H9 (cell line): ENCODE results near the gene TJP3. TPM values are rescaled to one million over a fixed set of nuclear protein-coding genes. Genes with fewer than 3 reads are reported as not detected.

Experiments
- DNase-seq: peaks from one replicate; pipeline ENCODE4 v3.0.0-alpha.2; 2017
- H2AFZ ChIP-seq: one replicate; pipeline ENCODE4 v1.6.1; 2013; ENCODE audit warnings: mild to moderate bottlenecking, low read length, control low read depth, moderate library complexity
- H2AK5ac ChIP-seq: 2 replicates; pipeline ENCODE4 v1.6.1; 2013; ENCODE audit warnings: low read length, control low read depth, mixed read lengths; ENCODE audit not compliant: insufficient read length
- H2BK120ac ChIP-seq: one replicate; pipeline ENCODE4 v1.6.1; 2013; ENCODE audit warnings: low read depth, mild to moderate bottlenecking, low read length, control low read depth, inconsistent platforms; ENCODE audit not compliant: poor library complexity, severe bottlenecking
- H2BK12ac ChIP-seq: 2 replicates; pipeline ENCODE4 v1.6.1; 2013; ENCODE audit warnings: low read length, control low read depth, mixed read lengths, low read depth; ENCODE audit not compliant: insufficient read length
- H2BK15ac ChIP-seq: 2 replicates; pipeline ENCODE4 v1.6.1; 2013; ENCODE audit warnings: low read depth, low read length, control low read depth
- H2BK20ac ChIP-seq: one replicate; pipeline ENCODE4 v1.6.1; 2013; ENCODE audit warnings: low read depth, mild to moderate bottlenecking, low read length, control low read depth, inconsistent platforms; ENCODE audit not compliant: poor library complexity, severe bottlenecking
- H2BK5ac ChIP-seq: 2 replicates; pipeline ENCODE4 v1.6.1; 2013; ENCODE audit warnings: low read length, control low read depth, mixed read lengths; ENCODE audit not compliant: insufficient read length
- H3K14ac ChIP-seq: 2 replicates; pipeline ENCODE4 v1.6.1; 2013; ENCODE audit warnings: low read length, control low read depth; ENCODE audit not compliant: insufficient read depth
- H3K18ac ChIP-seq: 2 replicates; pipeline ENCODE4 v1.6.1; 2013; ENCODE audit warnings: low read depth, mild to moderate bottlenecking, mixed read lengths, low read length, control low read depth; ENCODE audit not compliant: insufficient read length
- H3K23ac ChIP-seq: 2 replicates; pipeline ENCODE4 v1.6.1; 2013; ENCODE audit warnings: low read length, control low read depth, mixed read lengths, low read depth; ENCODE audit not compliant: insufficient read length
- H3K23me2 ChIP-seq: 2 replicates; pipeline ENCODE4 v1.6.1; 2013; ENCODE audit warnings: low read depth, mild to moderate bottlenecking, mixed read lengths, low read length, control low read depth; ENCODE audit not compliant: insufficient read length, poor library complexity, severe bottlenecking
- H3K27ac ChIP-seq: 2 replicates; pipeline ENCODE4 v1.5.1; 2013; ENCODE audit warnings: low read length, control low read depth, mixed read lengths, low read depth; ENCODE audit not compliant: insufficient read length
- H3K27me3 ChIP-seq: 2 replicates; pipeline ENCODE4 v1.6.1; 2013; ENCODE audit warnings: low read length, control low read depth, inconsistent platforms; ENCODE audit not compliant: insufficient read depth
- H3K4ac ChIP-seq: 2 replicates; pipeline ENCODE4 v1.6.1; 2013; ENCODE audit warnings: low read depth, mild to moderate bottlenecking, control low read depth, inconsistent platforms, low read length, moderate library complexity
- H3K4me1 ChIP-seq: 2 replicates; pipeline ENCODE4 v1.6.1; 2013; ENCODE audit warnings: low read length, control low read depth, inconsistent platforms; ENCODE audit not compliant: insufficient read depth
- H3K4me2 ChIP-seq: 2 replicates; pipeline ENCODE4 v1.6.1; 2013; ENCODE audit warnings: low read length, control low read depth, mixed read lengths; ENCODE audit not compliant: insufficient read length, insufficient read depth
- H3K56ac ChIP-seq: 2 replicates; pipeline ENCODE4 v1.6.1; 2013; ENCODE audit warnings: low read depth, mild to moderate bottlenecking, mixed read lengths, low read length, control low read depth; ENCODE audit not compliant: insufficient read length
- H3K79me1 ChIP-seq: 2 replicates; pipeline ENCODE4 v1.6.1; 2013; ENCODE audit warnings: low read depth, mild to moderate bottlenecking, moderate library complexity, low read length, control low read depth, inconsistent platforms; ENCODE audit not compliant: insufficient read depth, poor library complexity, severe bottlenecking
- H3K79me2 ChIP-seq: 2 replicates; pipeline ENCODE4 v1.6.1; 2013; ENCODE audit warnings: low read length, control low read depth, inconsistent platforms; ENCODE audit not compliant: insufficient read depth
- H3K9ac ChIP-seq: 2 replicates; pipeline ENCODE4 v1.6.1; 2013; ENCODE audit warnings: low read length, control low read depth, mixed read lengths; ENCODE audit not compliant: insufficient read length; ENCODE audit errors: extremely low read depth
- H3K9me3 ChIP-seq: one replicate; pipeline ENCODE4 v1.6.1; 2013; ENCODE audit warnings: low read depth, low read length, inconsistent platforms; ENCODE audit not compliant: control insufficient read depth
- H3T11ph ChIP-seq: one replicate; pipeline ENCODE4 v1.6.1; 2013; ENCODE audit warnings: mild to moderate bottlenecking, low read length, control low read depth, inconsistent platforms
- H4K20me1 ChIP-seq: one replicate; pipeline ENCODE4 v1.6.1; 2013; ENCODE audit not compliant: control insufficient read depth, insufficient read length, insufficient read depth
- H4K5ac ChIP-seq: 2 replicates; pipeline ENCODE4 v1.6.1; 2013; ENCODE audit warnings: low read depth, mild to moderate bottlenecking, mixed read lengths, low read length, control low read depth; ENCODE audit not compliant: insufficient read length
- H4K8ac ChIP-seq: replicated peaks from 2 replicates; pipeline ENCODE4 v1.6.1; 2013; ENCODE audit warnings: low read length, control low read depth, mixed read lengths, low read depth; ENCODE audit not compliant: insufficient read length
- H4K91ac ChIP-seq: 2 replicates; pipeline ENCODE4 v1.6.1; 2013; ENCODE audit warnings: low read depth, mild to moderate bottlenecking, moderate library complexity, mixed read lengths, low read length, control low read depth; ENCODE audit not compliant: insufficient read length
- H3K27ac Mint-ChIP-seq, 3 experiments: 2 replicates in 2 of 3; 3 replicates in 1 of 3; pipeline ENCODE4 v1.8.0; 2020 to 2021; ENCODE audit warnings: mixed read lengths in 3 of 3, mild to moderate bottlenecking in 1 of 3, moderate library complexity in 1 of 3
- H3K27me3 Mint-ChIP-seq: 2 replicates; pipeline ENCODE4 v1.8.0; 2021; ENCODE audit warnings: low read depth, mild to moderate bottlenecking, moderate library complexity, mixed read lengths
- H3K36me3 Mint-ChIP-seq, 3 experiments: 2 replicates in 2 of 3; 3 replicates in 1 of 3; pipeline ENCODE4 v1.8.0; 2020 to 2021; ENCODE audit warnings: low read depth in 3 of 3, mixed read lengths in 3 of 3; ENCODE audit not compliant: insufficient read depth in 1 of 3
- H3K4me1 Mint-ChIP-seq, 2 experiments: 2 replicates each; pipeline ENCODE4 v1.8.0; 2020; ENCODE audit warnings: mixed read lengths in 2 of 2
- H3K4me3 Mint-ChIP-seq, 2 experiments: 2 replicates in 1 of 2; 3 replicates in 1 of 2; pipeline ENCODE4 v1.8.0; 2020 to 2021; ENCODE audit warnings: mild to moderate bottlenecking in 2 of 2, mixed read lengths in 2 of 2, moderate library complexity in 1 of 2
- H3K9me3 Mint-ChIP-seq, 2 experiments: 2 replicates in 1 of 2; 3 replicates in 1 of 2; pipeline ENCODE4 v1.8.0; 2020; ENCODE audit warnings: mild to moderate bottlenecking in 2 of 2, mixed read lengths in 2 of 2, moderate library complexity in 1 of 2
- WGBS: extraction: QIAGEN DNeasy Blood & Tissue Kit; methylation state at CpG from one replicate; pipeline ENCODE4 v1.1.7; 2013; ENCODE audit warnings: missing lambda C conversion rate, low lambda C conversion rate, mixed read lengths; ENCODE audit not compliant: insufficient read length; ENCODE audit errors: extremely low coverage; 5-methylcytosine and 5-hydroxymethylcytosine counted together
- total RNA-seq: library from RNA; stranded (reverse); gene quantifications from 2 replicates; pipeline ENCODE4 v1.2.1, GENCODE V29; 2021
- TF ChIP-seq, protein P1 (sequence below): fragments of 200-600 bp; sonication (generic); conservative IDR thresholded peaks from 3 replicates; pipeline ENCODE4 v1.8.0; 2021; ENCODE audit warnings: antibody characterized with exemption, mild to moderate bottlenecking

The TJP3 gene
- total RNA-seq, 1 experiment from 2014 or later: 27.3 TPM

DNA sequence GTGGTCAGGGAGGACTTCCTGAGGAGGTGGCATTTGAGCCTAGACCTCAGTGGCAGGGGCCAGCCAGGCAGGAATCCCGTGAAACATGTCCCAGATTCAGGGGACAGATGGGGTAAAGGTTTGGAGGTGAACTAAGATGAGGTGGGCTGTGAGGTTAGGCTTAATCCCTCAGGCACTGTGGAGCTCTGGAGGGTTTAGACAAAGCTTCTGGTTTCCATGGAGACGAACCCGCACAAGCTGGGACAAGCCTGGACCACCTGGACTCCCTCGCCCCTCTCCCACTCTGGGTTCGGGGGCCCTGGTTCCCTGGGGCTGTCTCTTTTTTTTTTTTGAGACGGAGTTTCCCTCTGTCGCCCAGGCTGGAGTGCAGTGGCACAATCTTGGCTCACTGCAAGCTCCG, 15.7 kb downstream of the TJP3 start:
- Histone ChIP-seq H2BK12ac (no peak overlapping the region), H3K23ac (no peak overlapping the region), H3K56ac (no peak overlapping the region), H3K9ac (no peak overlapping the region), H4K5ac (no peak overlapping the region), H3K14ac (no peak overlapping the region), H2BK15ac (no peak overlapping the region), H4K91ac (no peak overlapping the region), H3K18ac (no peak overlapping the region), H4K8ac (no peak overlapping the region), H3K4me2 (no peak overlapping the region), H3K4ac (no peak overlapping the region), H3K27ac (no peak overlapping the region), H2AFZ (no peak overlapping the region), H2BK120ac (no peak overlapping the region), H2BK20ac (no peak overlapping the region), H2BK5ac (no peak overlapping the region), H3K9me3 (no peaks in the 10 kb centered on the region), H3K79me2 (no peaks in the 10 kb centered on the region), H2AK5ac (no peak overlapping the region), H4K20me1 (no peaks in the 10 kb centered on the region), H3K27me3 (no peaks in the 10 kb centered on the region), H3K23me2 (peaks cover 10% of the 10 kb centered on the region), H3K4me1 (no peaks in the 10 kb centered on the region; the same call in 1 of the 2 replicates), H3T11ph (no peak overlapping the region), H3K79me1 (no peaks in the 10 kb centered on the region)
- peak overlapping the region; percentile 21 to 48; a peak in 1 of 5 replicates for H3K4me3 Mint-ChIP-seq
- DNase-seq: no peak
- WGBS: no CpG with 5 or more reads among the region's 8 CpGs
- no peaks in the 10 kb centered on the region; a peak in 1 of 5 replicates for H3K9me3 Mint-ChIP-seq
- TF ChIP-seq, protein P1, sequence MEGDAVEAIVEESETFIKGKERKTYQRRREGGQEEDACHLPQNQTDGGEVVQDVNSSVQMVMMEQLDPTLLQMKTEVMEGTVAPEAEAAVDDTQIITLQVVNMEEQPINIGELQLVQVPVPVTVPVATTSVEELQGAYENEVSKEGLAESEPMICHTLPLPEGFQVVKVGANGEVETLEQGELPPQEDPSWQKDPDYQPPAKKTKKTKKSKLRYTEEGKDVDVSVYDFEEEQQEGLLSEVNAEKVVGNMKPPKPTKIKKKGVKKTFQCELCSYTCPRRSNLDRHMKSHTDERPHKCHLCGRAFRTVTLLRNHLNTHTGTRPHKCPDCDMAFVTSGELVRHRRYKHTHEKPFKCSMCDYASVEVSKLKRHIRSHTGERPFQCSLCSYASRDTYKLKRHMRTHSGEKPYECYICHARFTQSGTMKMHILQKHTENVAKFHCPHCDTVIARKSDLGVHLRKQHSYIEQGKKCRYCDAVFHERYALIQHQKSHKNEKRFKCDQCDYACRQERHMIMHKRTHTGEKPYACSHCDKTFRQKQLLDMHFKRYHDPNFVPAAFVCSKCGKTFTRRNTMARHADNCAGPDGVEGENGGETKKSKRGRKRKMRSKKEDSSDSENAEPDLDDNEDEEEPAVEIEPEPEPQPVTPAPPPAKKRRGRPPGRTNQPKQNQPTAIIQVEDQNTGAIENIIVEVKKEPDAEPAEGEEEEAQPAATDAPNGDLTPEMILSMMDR: no peak
- H3K27ac Mint-ChIP-seq: no peak overlapping the region; a peak in 1 of 7 replicates
- H3K36me3 Mint-ChIP-seq: no peaks in the 10 kb centered on the region
- H3K27me3 Mint-ChIP-seq: peaks cover 3% of the 10 kb centered on the region
- H3K4me1 Mint-ChIP-seq: peaks cover 18 to 49% of the 10 kb centered on the region in 2 experiments
